IMR-90 (cell line): ENCODE measurements around the gene EREG. TPM values are rescaled to one million over a fixed set of nuclear protein-coding genes. Genes with fewer than 3 reads are reported as not detected.

Source experiments
- ATAC-seq: fragments of 200-7000 bp; cut with Tn5 transposase; 2 replicates; pipeline ENCODE4 v1.9.1; 2020; ENCODE audit warnings: low read depth, mild to moderate bottlenecking, moderate library complexity
- BruUV-seq: library from RNA; stranded (reverse); fragments of 400-500 nt; replicated peaks from 2 replicates; lab custom pipeline; 2021; lab: Mats Ljungman, UMichigan
- CTCF ChIA-PET: fragments of 300-600 bp; formaldehyde crosslinking; extraction: SDS; loops from one replicate; lab custom pipeline; 2021; ENCODE audit warnings: antibody characterized with exemption; lab: Yijun Ruan, JAX
- POLR2A ChIA-PET: fragments of 300-600 bp; sonication (Branson Sonifier 250); formaldehyde crosslinking; loops from one replicate; lab custom pipeline; 2022; ENCODE audit warnings: antibody characterized with exemption; ENCODE audit not compliant: unreplicated experiment; lab: Charles Lee
- DNase-seq: peaks from one replicate; pipeline ENCODE4 v3.0.0; 2013
- H2AFZ ChIP-seq: replicated peaks from 2 replicates; pipeline ENCODE3; 2013; ENCODE audit warnings: low read length, mild to moderate bottlenecking; ENCODE audit not compliant: poor library complexity
- H2AK5ac ChIP-seq: 2 replicates; pipeline ENCODE4 v1.6.1; 2013; ENCODE audit warnings: low read depth, low read length, inconsistent platforms
- H2AK9ac ChIP-seq: replicated peaks from 2 replicates; pipeline ENCODE3; 2013; ENCODE audit warnings: mild to moderate bottlenecking, low read depth, low read length, moderate library complexity; ENCODE audit not compliant: poor library complexity
- H2BK120ac ChIP-seq: 2 replicates; pipeline ENCODE4 v1.6.1; 2013; ENCODE audit warnings: low read depth, low read length, inconsistent platforms
- H2BK15ac ChIP-seq: 3 replicates; pipeline ENCODE4 v1.6.1; 2013; ENCODE audit warnings: low read depth, low read length, inconsistent platforms
- H2BK20ac ChIP-seq: 2 replicates; pipeline ENCODE4 v1.6.1; 2013; ENCODE audit warnings: low read depth, mild to moderate bottlenecking, inconsistent platforms, low read length, moderate library complexity
- H2BK5ac ChIP-seq: 2 replicates; pipeline ENCODE4 v1.6.1; 2013; ENCODE audit warnings: mild to moderate bottlenecking, low read depth, low read length, inconsistent platforms; ENCODE audit not compliant: poor library complexity, severe bottlenecking
- H3K14ac ChIP-seq: replicated peaks from 2 replicates; pipeline ENCODE4 v1.6.1; 2013; ENCODE audit warnings: low read depth, low read length, inconsistent platforms
- H3K18ac ChIP-seq: 2 replicates; pipeline ENCODE4 v1.6.1; 2013; ENCODE audit warnings: low read depth, low read length, control low read depth
- H3K23ac ChIP-seq: 2 replicates; pipeline ENCODE4 v1.6.1; 2013; ENCODE audit warnings: low read depth, low read length, inconsistent platforms
- H3K27ac ChIP-seq: 2 replicates; pipeline ENCODE4 v1.5.1; 2013; ENCODE audit warnings: mild to moderate bottlenecking, control low read depth, low read length; ENCODE audit not compliant: insufficient read depth
- H3K27me3 ChIP-seq: 2 replicates; pipeline ENCODE4 v1.6.1; 2013; ENCODE audit warnings: low read length; ENCODE audit not compliant: control insufficient read depth, insufficient read depth
- H3K36me3 ChIP-seq: 2 replicates; pipeline ENCODE4 v1.6.1; 2013; ENCODE audit warnings: low read length, mixed read lengths; ENCODE audit not compliant: control insufficient read depth, insufficient read depth
- H3K4ac ChIP-seq: 2 replicates; pipeline ENCODE4 v1.6.1; 2013; ENCODE audit warnings: low read depth, low read length, inconsistent platforms
- H3K4me1 ChIP-seq: 2 replicates; pipeline ENCODE4 v1.6.1; 2013; ENCODE audit warnings: low read length, mixed read lengths; ENCODE audit not compliant: control insufficient read depth, insufficient read depth
- H3K4me2 ChIP-seq: 2 replicates; pipeline ENCODE4 v1.6.1; 2013; ENCODE audit warnings: low read depth, mild to moderate bottlenecking, control low read depth, low read length, moderate library complexity
- H3K4me3 ChIP-seq: 2 replicates; pipeline ENCODE4 v1.5.1; 2013; ENCODE audit warnings: low read depth, mild to moderate bottlenecking, control low read depth, low read length, moderate library complexity; ENCODE audit not compliant: insufficient read depth
- H3K56ac ChIP-seq: 2 replicates; pipeline ENCODE4 v1.6.1; 2013; ENCODE audit warnings: low read length, inconsistent platforms; ENCODE audit not compliant: insufficient read depth; ENCODE audit errors: extremely low read depth
- H3K79me1 ChIP-seq, 2 experiments: 2 replicates each; pipeline ENCODE4 v1.6.1; 2013; ENCODE audit warnings: low read length in 2 of 2, inconsistent platforms in 1 of 2, low read depth in 1 of 2
- H3K9ac ChIP-seq: 2 replicates; pipeline ENCODE4 v1.6.1; 2013; ENCODE audit warnings: low read depth, low read length, control low read depth
- H3K9me1 ChIP-seq: 2 replicates; pipeline ENCODE4 v1.6.1; 2013; ENCODE audit warnings: low read length, inconsistent platforms; ENCODE audit not compliant: insufficient read depth
- H3K9me3 ChIP-seq: 2 replicates; pipeline ENCODE4 v1.6.1; 2013; ENCODE audit warnings: low read length; ENCODE audit not compliant: control insufficient read depth, insufficient read depth
- H4K20me1 ChIP-seq: 2 replicates; pipeline ENCODE4 v1.6.1; 2013; ENCODE audit warnings: low read length, inconsistent platforms; ENCODE audit not compliant: insufficient read depth
- H4K5ac ChIP-seq: 2 replicates; pipeline ENCODE4 v1.6.1; 2013; ENCODE audit warnings: mild to moderate bottlenecking, low read depth, low read length, control low read depth
- H4K8ac ChIP-seq, 2 experiments: 2 replicates each; pipeline ENCODE4 v1.6.1; 2013; ENCODE audit warnings: low read depth in 2 of 2, low read length in 2 of 2, control low read depth in 1 of 2, inconsistent platforms in 1 of 2
- H4K91ac ChIP-seq: 2 replicates; pipeline ENCODE4 v1.6.1; 2013; ENCODE audit warnings: low read depth, low read length, inconsistent platforms; ENCODE audit not compliant: insufficient read depth
- CHD1 ChIP-seq: IDR thresholded peaks from 2 replicates; pipeline ENCODE4 v1.6.1; 2012; ENCODE audit warnings: low read depth, low read length, improper control_type of control experiment
- CTCF ChIP-seq: conservative IDR thresholded peaks from 2 replicates; pipeline ENCODE4 v1.5.1; 2012; ENCODE audit warnings: mild to moderate bottlenecking, low read depth, low read length, improper control_type of control experiment
- FOS ChIP-seq: fragments of 150-350 bp; IDR thresholded peaks from 2 replicates; pipeline ENCODE4 v1.6.1; 2016; ENCODE audit warnings: low read depth, low read length
- MAFK ChIP-seq: IDR thresholded peaks from 2 replicates; pipeline ENCODE4 v1.6.1; 2012; ENCODE audit warnings: low read depth, low read length, improper control_type of control experiment
- MAZ ChIP-seq: IDR thresholded peaks from 2 replicates; pipeline ENCODE4 v1.6.1; 2012; ENCODE audit warnings: low read depth, mild to moderate bottlenecking, low read length, improper control_type of control experiment, moderate library complexity, borderline replicate concordance
- MXI1 ChIP-seq: IDR thresholded peaks from 2 replicates; pipeline ENCODE4 v1.6.1; 2012; ENCODE audit warnings: low read depth, mild to moderate bottlenecking, low read length, moderate library complexity, borderline replicate concordance
- NFE2L2 ChIP-seq: fragments of 150-350 bp; IDR thresholded peaks from 2 replicates; pipeline ENCODE4 v1.6.1; 2016; ENCODE audit warnings: low read depth, mild to moderate bottlenecking, low read length
- POLR2A ChIP-seq: IDR thresholded peaks from 2 replicates; pipeline ENCODE4 v1.6.1; 2012; ENCODE audit warnings: mild to moderate bottlenecking, low read depth, low read length
- RAD21 ChIP-seq: IDR thresholded peaks from 2 replicates; pipeline ENCODE4 v1.6.1; 2012; ENCODE audit warnings: low read length, improper control_type of control experiment
- USF2 ChIP-seq: fragments of 150-350 bp; IDR thresholded peaks from 2 replicates; pipeline ENCODE4 v1.6.1; 2017; ENCODE audit warnings: mild to moderate bottlenecking, antibody characterized with exemption, low read length, low read depth
- WGBS, 2 experiments: methylation state at CpG; one replicate each; pipeline versions ENCODE4 v1.1.5 to v1.1.7; 2013; ENCODE audit warnings: missing lambda C conversion rate in 2 of 2; ENCODE audit not compliant: insufficient read length in 1 of 2; ENCODE audit errors: extremely low coverage in 2 of 2; 5-methylcytosine and 5-hydroxymethylcytosine counted together
- dilution Hi-C: fragments of 300-500 bp; cut with HindIII; formaldehyde crosslinking; loops from one replicate; pipeline ENCODE4 v1.14.3; 2018; ENCODE audit warnings: low sequenced_read_pairs; ENCODE audit not compliant: unreplicated experiment
- in situ Hi-C: fragments of 300-500 bp; cut with MboI; formaldehyde crosslinking; loops from 3 replicates; pipeline ENCODE4 v1.14.3; 2019; ENCODE audit warnings: low sequenced_read_pairs, inconsistent platforms, mixed read lengths
- intact Hi-C: fragments of 100-400 bp; cut with micrococcal nuclease; formaldehyde crosslinking; loops from 2 replicates; pipeline ENCODE4 v1.10.0; 2022
- polyA plus RNA-seq, 3 experiments: library from polyadenylated mRNA; depleted of rRNA; stranded (reverse); fragments of >200 nt; gene quantifications; 2 replicates each; pipeline ENCODE4 v1.2.3, GENCODE V29; 2012; ENCODE audit warnings: low replicate concordance in 1 of 3
- total RNA-seq: library from RNA; depleted of rRNA; stranded (reverse); fragments of >200 nt; gene quantifications from 2 replicates; pipeline ENCODE4 v1.2.3, GENCODE V29; 2012

EREG gene
- total and polyA plus RNA-seq, 2 of the 4 experiments (the other 2 are of a cell fraction) = 0.26 to 0.36 TPM

GRCh38 chr4:74319470-74319869 is 45.5 kb upstream of the EREG start:
- POLR2A ChIA-PET = no interaction called here
- in situ Hi-C loops (loop anchor here (25.0 kb wide), 1 partner anchor 657 kb away; no protein-coding TSS in a partner anchor), dilution Hi-C loops (no loop called here)

More at GRCh38 chr4:74319470-74319869, 45.5 kb upstream of the EREG start:
- Histone ChIP-seq H3K4ac (no peak overlapping the region), H3K23ac (no peak overlapping the region), H2AK9ac (no peak overlapping the region), H3K27me3 (peaks cover 4% of the 10 kb centered on the region), H3K79me1 (no peaks in the 10 kb centered on the region), H2BK120ac (no peak overlapping the region), H3K9ac (no peak overlapping the region), H2BK20ac (no peak overlapping the region), H3K9me3 (no peaks in the 10 kb centered on the region), H3K27ac (no peak overlapping the region), H3K18ac (no peak overlapping the region), H4K8ac (no peak overlapping the region), H2BK5ac (no peak overlapping the region), H2AK5ac (no peak overlapping the region), H4K91ac (no peak overlapping the region), H3K4me3 (no peak overlapping the region), H3K56ac (no peak overlapping the region), H3K36me3 (no peaks in the 10 kb centered on the region), H3K14ac (no peak overlapping the region), H2AFZ (no peak overlapping the region), H4K5ac (no peak overlapping the region), H3K9me1 (no peaks in the 10 kb centered on the region), H4K20me1 (no peaks in the 10 kb centered on the region), H2BK15ac (no peak overlapping the region), H3K4me1 (no peaks in the 10 kb centered on the region), H3K4me2 (no peak overlapping the region)
- CTCF ChIA-PET = interaction anchor here (0.7 to 2.9 kb wide), 9 partner anchors 33 to 356 kb away, joined by 3 to 29 read pairs (median 4); no protein-coding TSS in a partner anchor
- intact Hi-C loops = no loop called here
- no peak for TF ChIP-seq POLR2A
- TF ChIP-seq CHD1 = no peak
- no peak for TF ChIP-seq MAZ
- TF ChIP-seq RAD21 = no peak
- no peak for TF ChIP-seq CTCF
- TF ChIP-seq MXI1 = no peak
- no peak for TF ChIP-seq MAFK
- no peak for TF ChIP-seq NFE2L2
- no peak for TF ChIP-seq FOS
- no peak for TF ChIP-seq USF2
- BruUV-seq = no TSS peak
- no CpG with 5 or more reads among the region's 6 CpGs for WGBS, 2 experiments
- DNase-seq (peak; percentile 34), ATAC-seq (peak; percentile 36; the same call in 1 of the 2 replicates)
